G401 (cell line): ENCODE data around the gene NRIP1. TPM values are rescaled to one million over a fixed set of nuclear protein-coding genes. Genes with fewer than 3 reads are reported as not detected.

Experiments used
- DNase-seq: peaks from one replicate; pipeline ENCODE4 v3.0.0-alpha.2; 2015; ENCODE audit warnings: low spot score
- in situ Hi-C: cut with HindIII; loops from 2 replicates; pipeline ENCODE4 v1.10.0; 2016; ENCODE audit warnings: low sequenced_read_pairs, mixed read lengths
- total RNA-seq: library from RNA; depleted of rRNA; stranded (reverse); fragments of >200 nt; shearing (Covaris generic); gene quantifications from 2 replicates; pipeline ENCODE4 v1.2.3, GENCODE V29; 2014

NRIP1 gene
- total RNA-seq, 1 experiment from 2014 or later: 56.4 TPM

DNA sequence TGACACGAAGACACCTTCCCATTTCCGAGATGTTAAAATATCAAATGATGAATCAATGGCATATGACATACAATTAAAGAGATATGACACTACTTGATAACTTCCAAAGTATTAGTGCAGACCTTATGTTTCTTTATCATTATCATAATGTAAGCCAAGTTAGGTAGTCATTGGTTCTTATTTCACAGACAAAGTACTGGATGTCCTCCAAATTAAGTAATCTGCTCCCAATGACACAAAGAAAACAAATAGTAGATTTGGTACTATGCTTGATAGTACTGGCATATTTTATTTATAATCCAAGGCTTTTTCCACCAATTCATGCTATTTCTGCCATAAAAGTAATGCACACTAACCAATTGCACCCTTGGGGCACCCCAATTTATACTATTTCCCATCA lies 11.9 kb upstream of the NRIP1 start:
- DNase-seq: no peak
- in situ Hi-C loops: no loop called here

DNA sequence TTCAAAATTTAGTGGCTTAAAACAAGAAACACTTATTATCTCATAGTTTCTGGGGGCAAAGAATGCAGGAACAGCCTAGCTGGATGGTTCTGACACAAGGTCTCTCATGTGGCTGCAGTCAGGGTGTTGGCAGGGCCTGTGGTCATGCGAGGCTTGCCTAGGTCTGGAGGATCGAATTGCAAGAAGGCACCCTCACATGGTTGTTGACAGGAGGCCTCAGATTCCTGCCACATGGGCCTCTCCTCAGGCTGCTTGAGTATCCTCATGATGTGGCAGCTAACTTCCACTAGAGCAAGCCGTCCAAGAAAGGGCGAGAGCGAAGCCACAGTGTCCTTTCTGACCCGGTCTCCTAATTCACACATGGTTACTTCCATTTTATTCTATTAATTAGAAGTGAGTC lies 6.2 kb upstream of the NRIP1 start:
- no peak for DNase-seq
- in situ Hi-C loops: no loop called here

DNA sequence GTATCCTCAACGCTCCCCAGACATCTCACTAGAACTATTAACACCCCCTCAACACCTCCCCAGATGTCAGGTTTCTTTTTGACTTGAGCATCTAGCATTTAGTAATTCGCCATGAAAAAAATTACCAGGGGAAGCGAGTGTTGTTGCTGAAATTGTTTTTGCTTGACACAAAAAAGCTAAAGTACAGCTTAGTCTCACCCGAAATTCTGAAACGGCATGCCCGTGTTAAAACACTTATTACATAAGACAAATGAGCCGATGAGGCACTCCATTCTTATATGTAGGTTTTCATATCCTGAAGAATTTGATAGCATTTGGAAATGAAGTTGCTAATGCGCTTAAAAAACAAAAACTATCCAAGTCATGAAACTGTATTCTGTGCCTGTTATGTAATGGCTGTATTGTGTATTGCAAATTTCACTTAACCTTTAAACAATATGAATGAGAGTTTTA lies 1.3 kb upstream of the NRIP1 start:
- DNase-seq: peak; percentile 71
- in situ Hi-C loops: no loop called here

DNA sequence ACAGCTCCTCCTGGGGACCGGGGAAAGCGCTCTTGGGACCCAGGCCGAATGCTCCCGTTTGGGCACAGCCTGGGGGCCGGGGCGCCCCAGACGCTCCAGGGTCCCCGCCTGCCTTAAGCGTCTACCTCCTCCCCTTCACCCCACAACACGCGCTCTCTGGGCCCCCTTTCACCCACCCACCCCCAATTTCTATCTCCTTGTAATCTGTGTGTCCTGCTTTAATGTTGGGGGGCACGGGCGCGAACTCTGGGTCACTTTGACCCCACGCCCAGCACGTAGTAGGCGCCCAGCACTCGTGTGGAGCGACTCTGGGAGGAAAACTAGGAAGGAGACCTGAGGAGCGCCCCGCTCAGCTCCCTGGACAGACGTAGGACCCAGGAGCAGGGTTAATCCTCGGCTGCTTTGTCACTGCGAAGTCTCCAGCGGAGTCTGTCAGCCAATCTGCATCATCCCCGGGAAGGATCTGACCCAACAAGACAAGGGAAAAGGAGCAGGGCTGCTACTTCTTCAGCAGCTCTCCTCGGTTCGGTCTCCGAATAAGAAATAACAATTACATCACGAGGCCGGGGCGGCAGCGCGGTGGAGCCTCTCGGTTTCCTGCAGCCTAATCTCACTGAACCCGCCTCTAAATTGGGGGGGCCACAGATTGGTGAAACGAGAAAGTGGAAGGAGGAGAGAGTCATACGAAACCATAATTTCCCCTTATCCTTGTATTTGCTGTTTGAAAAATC lies 757 bp upstream of the NRIP1 start:
- in situ Hi-C loops: no loop called here

DNA sequence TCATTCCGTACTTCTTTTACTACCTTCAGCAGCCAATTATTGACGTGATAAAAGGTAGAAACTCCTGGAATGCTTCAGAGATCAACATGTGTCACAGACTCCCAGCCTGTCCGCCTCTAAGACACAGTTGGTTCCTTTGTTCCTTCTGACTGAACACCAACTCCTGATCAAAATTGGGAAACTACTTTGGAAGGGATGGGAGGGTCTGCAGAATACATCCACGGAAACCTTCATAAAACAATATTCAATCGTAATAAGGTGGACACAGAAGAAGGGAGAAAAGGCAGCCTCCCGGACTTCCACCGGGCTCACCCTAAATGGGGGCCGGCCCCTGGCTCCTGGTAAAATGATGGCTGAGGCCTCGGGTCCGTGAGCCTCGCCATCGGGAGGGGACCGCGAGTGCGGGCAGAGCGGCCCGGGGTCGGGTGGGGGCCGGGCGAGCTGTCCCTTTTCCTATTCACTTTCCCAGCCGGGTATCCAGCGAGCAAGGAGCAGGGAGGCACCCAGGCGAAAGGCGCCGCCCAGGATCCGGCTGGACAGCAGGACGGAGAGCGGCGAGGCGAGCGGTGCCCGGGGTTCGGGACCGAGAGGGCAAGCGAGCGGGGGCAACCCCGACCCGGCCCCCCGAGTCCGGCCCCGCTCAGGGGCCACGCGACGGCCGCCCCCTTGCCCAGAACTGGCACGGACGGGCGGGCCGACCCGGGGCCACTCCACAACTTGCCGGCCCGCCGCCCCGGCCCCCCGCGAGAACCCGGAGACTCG lies 805 bp downstream of the NRIP1 start:
- DNase-seq: no peak
- in situ Hi-C loops: no loop called here

More for the DNA sequence above, 757 bp upstream of the NRIP1 start:
- peak; percentile 92 for DNase-seq

DNA sequence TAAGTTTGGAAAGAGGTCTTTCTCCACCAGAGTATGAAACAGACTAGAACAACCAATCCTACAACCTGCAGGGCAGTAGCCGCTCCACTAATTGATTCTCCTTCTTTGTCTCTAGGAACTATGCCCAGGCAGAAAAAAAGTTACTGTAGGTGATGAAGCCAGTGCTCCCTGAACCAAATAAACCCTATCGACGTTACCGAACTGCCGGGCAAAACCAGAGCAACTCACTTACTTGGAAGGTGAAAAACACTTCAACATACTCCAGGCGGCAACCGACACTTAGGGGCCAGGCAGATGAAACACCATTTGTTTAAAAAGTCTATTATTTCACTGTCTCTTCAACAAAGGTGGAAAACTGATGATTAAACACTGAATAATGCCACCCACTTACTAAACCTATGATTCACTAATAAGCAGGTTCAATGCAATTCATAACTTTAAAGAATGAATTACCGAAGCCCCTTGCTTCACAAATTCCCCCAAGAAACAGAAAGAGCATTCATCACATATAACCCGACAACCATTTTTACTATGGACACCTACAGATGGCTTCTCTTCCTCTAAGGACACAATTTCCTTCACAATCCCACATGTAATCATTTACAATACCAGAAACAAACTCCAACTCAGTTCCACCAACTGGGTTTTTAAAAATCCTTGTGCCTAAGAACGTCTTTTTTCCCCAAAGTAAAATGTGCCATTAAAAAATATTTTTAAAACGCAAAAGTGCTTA lies 1.6 kb downstream of the NRIP1 start:
- in situ Hi-C loops: no loop called here
- no peak for DNase-seq

DNA sequence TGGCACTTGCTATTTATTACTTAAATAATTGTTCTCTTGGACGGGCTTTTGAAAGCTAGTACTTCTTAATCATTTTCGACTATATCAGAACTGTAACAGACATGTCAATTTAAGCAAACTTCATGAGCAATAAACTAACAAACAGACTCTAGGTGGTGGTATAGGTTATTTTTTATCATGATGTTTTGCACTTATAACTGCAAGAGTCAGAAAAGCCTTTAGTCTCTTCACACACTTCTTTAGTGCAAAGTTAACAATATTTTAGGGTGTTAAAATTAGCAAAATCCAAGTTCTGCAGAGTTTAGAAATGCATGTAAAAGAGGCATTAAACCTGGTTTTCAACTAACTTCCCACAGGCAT lies 2.2 kb downstream of the NRIP1 start:
- in situ Hi-C loops: no loop called here
- no peak for DNase-seq

DNA sequence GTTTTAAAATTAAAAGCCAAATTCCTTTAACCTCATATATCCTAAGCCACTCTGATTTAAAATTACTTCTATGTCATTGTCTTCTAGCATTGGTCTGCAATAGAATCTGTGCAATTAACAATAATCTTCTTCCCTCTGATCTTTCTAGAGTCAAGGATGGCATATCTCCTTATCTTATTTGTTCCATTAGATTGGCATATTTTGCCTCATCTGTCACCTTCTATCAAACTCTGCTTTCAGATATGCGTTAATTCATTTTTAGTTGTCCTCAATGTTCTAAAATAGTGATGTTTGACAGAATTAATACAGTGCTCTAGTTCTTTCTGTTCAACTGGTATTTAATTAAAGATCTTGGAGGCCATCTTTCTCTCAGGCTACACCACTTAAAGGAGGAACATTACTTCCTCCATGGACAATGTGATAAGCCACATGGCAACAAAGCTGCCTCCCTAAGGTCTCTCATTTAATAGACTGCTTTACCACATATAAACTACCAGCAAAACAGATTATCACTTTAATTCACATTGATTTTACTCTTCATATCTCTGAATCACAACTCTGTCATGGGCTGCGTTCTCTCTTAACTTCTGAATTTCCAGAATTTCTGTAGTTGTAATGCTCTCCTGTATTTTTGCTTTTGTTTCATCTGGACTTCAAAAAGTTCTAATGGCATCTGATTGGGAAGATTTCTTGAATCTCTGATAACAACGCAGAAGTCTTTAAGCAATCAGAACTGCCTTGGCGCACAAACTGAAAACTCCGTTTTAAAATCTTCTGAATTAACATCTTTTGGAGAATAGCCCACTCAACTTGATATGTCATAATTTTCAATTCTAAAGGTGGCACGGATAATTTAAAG lies 2.8 kb downstream of the NRIP1 start:
- in situ Hi-C loops: no loop called here
- no peak for DNase-seq

DNA sequence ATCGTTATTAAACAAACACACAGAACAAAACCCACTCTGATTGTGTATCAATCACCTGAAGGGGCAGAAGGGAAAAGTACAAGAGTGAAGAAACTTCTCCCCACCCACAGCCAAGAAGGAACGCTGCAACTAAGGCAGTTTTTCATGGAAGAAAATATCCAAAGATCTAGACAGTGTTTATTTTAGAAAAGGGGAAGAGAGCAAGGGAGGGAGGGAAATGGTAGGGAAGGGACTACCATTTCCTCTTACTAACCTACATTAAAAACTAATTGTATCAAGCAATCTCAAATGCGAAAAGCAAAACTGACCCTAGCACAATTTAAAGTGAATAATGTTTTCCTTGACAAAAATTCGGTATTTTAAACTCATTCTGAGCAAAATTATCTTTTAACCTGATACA lies 3.5 kb downstream of the NRIP1 start:
- in situ Hi-C loops: no loop called here
- DNase-seq: no peak

DNA sequence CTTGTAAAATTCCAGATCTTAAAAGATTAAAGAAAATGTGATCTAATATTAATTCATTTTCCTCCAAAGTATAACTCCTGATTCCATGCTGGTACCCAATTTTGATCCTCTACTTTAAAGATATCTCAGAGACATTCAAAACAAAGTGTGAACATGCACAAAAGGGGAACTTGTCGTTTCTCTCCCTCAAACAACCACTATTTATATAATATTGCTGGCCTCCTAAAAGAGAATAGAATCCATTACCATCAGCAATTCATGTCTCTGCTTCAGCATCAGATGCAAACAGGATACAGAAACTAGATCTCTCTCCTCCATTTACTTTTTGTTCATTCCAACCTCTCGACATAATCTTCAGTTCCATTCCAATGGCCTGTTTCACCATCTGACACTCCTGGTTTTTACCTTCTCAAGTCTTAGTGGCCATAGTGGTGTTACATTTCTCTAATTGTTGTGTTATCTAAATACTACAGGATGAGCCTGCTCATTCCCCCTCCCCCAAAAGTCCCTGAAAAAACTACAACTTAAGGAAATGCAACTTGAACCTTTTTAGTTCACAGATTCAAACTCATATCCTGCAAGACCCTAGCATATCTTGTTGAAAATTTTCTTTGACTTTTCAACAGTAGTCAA lies 4.1 kb downstream of the NRIP1 start:
- no peak for DNase-seq
- in situ Hi-C loops: no loop called here

DNA sequence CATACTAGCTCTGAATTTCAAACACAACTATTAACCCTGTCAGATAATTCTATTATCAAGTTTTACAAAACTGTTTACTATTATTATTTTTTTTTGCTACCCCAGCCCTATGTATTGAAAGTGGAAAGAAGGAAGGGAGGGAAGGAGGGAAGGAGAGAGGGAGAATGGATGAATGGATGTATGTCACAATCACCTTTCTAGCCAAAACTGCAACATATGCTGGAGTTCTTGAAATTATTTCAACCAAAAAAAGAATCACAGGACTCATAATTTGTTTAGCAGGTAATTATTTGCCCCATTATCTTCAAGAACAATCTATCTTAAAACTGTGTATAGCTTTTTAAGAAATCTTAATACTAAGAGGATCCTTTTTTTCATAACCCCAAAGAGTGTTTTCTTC lies 5.4 kb downstream of the NRIP1 start:
- DNase-seq: no peak
- in situ Hi-C loops: no loop called here

DNA sequence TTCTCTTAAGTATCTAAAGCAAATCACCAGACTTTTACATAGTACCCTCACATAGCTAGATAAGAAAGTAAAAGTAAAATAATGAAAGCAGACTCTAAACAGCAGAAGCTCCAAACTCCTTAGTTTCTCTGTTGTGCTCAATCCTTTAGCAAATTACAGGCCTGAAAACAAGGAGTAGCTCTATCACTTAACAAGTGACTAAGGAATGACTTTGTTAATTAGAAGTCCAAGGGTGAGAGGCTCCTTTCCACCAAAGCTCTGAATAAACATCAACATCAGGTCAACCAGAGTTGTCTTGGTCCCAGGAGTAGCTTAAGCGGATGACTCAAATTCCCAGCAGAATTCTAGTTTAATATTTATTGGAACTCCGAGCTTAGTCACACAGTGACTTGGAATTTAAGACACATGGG lies 5.9 kb downstream of the NRIP1 start:
- DNase-seq: no peak

DNA sequence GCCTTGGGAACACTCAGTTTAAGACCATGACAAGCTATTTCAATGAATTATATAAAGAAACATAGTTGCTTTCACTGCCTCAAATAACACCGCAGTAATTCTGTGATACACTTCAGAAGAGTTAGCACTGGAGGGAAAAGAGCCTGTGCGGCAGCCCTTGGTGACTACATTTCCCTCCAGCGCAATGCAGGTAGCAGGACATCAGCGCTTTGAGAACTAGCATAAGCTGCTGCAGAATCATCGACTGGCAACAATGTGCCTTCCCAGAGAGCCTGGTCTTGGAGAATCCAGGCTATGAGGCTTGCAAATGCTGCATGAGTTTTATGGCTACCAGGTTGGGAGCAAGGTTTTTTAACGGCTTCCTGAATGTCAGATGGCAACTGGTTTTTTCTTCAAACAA lies 7.5 kb downstream of the NRIP1 start:
- in situ Hi-C loops: no loop called here
- peak; percentile 59 for DNase-seq

More for the DNA sequence above, 5.9 kb downstream of the NRIP1 start:
- in situ Hi-C loops: no loop called here

DNA sequence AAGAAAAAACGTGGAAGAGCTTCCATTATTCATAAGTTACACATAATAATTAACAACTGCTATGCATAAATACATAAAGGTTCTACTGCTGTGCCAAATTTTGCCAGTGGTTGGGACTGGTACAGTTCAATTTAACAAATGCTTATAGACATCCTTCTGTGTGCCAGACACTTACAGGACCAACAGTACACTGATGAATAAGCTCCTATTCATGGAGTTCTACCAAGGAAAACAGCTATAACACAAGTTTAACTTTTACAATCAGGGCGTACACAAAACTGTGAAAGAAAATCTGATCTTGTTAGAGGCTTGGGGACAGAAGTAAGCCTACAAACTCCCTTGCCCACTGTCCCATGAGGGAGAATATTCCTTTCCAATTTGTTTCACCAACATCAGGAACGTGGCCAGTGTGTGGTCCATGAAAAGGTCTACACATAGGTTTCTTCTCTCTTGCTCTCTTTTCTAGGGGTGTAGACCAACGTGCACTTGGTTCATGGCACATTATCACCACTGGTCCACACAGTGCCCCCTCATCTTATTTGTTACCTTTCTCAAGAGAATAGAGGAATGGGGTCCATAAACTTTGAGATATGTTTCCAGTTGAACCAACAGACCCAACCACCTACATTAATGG lies 10.1 kb downstream of the NRIP1 start:
- in situ Hi-C loops: no loop called here
- DNase-seq: no peak

DNA sequence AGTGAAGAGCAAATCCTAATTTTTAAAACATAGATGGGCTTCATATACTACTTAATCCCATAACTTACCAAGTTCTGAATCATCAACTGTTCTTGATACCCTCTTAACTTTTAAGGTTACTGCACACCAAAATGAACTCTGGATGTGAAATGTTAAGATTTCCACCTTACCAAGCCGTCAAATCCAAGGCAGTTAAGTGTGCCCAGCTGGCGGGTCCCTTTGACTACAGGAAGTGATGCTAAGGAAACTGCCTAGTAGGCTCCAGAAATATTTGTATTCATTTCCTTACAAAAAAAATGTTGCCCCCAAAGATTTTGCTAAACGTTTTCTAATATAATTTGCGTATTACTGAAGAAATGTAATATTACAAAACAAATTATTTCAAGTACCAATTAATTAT lies 10.7 kb downstream of the NRIP1 start:
- in situ Hi-C loops: no loop called here
- DNase-seq: no peak

DNA sequence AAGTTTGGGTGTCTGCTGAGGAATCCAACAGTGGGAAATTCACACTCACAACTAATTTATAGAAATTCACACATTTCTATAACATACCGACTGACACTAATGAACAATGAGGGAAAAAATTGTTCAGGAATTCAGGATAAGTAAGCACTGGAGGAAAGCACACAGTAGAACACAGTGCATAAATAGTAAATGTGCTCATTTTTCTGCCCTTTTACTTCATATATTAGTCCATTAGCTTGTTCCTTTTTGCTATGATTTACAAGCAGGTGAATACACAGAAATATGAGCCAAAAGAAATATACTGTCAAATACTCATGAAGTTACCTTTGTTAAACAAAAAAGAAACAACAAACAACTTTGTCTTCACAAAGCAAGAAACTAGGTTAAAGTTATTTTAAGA lies 11.3 kb downstream of the NRIP1 start:
- in situ Hi-C loops: no loop called here
- no peak for DNase-seq

DNA sequence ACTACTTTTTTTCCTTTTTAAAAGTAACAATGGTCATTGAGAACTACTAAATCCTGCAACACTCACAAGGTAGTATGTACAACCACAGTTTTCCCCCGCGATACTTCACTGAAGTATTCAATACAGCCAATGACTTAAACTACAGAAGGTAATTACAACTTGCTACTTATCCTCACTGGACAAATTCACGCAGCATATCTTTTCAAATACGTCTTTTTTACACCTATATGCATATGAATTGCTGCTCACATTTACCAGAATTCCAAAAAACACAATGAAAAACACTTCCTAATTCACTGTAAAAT lies 12.4 kb downstream of the NRIP1 start:
- no peak for DNase-seq
- in situ Hi-C loops: no loop called here

DNA sequence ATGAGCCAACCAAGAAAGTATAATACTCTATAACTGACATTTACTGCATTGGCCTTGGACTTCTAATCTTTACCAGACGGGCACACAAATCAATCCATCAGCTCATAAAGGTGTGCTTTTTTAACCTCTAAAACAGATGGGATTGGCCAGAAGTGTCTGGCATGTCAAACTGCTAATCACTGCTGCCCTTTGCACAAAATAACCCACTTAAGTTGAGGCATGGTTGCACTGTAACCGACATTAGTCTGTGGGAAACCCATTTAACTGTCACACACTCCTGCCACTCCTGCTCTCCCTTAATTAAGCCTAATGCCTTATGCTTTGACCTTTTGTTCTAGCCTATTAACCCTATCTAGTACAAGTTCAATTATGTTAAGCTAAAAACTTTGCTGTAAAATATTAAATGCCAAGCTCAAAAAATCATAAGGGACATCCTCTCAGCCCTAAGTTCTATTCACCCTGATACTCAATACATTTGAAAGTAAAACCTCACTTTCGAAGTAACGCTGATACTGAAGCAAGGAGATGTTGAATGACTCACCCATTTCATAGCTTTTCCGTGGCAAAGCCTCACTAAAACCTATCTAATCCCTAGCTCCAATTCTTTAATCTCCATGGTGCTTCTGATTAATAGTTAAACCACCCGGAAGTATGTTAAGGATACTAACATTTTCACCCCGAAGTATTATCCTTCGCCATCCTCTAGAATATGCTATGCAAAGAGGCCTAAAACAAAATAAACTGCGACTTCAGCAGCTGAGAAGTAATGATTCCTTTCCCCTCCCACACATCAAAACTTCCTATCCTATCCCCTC lies 12.9 kb downstream of the NRIP1 start:
- no peak for DNase-seq
- in situ Hi-C loops: no loop called here
